Caco-2 (cell line): ENCODE data around the gene PRR12. TPM values are rescaled to one million over a fixed set of nuclear protein-coding genes. Genes with fewer than 3 reads are reported as not detected.

Source experiments
- BruUV-seq: library from RNA; stranded (reverse); fragments of 400-500 nt; replicated peaks from 2 replicates; lab custom pipeline; 2021; lab: Mats Ljungman, UMichigan
- CTCF ChIA-PET: fragments of 300-600 bp; sonication (Branson Sonifier 250); formaldehyde crosslinking; loops from one replicate; lab custom pipeline; 2022; ENCODE audit warnings: antibody characterized with exemption; lab: Charles Lee
- POLR2A ChIA-PET: fragments of 300-600 bp; sonication (Branson Sonifier 250); formaldehyde crosslinking; loops from one replicate; lab custom pipeline; 2022; ENCODE audit warnings: antibody characterized with exemption; lab: Charles Lee
- DNase-seq, 2 experiments: peaks; one replicate each; pipeline versions ENCODE4 v3.0.0 to v3.0.0-alpha.2; 2020 to 2022
- H3K27me3 ChIP-seq: replicated peaks from 2 replicates; pipeline ENCODE4 v1.6.0; 2011; ENCODE audit warnings: low read length; ENCODE audit not compliant: control insufficient read depth, insufficient read depth
- H3K36me3 ChIP-seq: 2 replicates; pipeline ENCODE4 v1.5.1; 2011; ENCODE audit warnings: low read length; ENCODE audit not compliant: control insufficient read depth, insufficient read depth
- H3K4me1 ChIP-seq: fragments of 250-450 bp; sonication (Bioruptor Pico); 2 replicates; pipeline ENCODE4 v1.5.1; 2020; ENCODE audit warnings: mild to moderate bottlenecking
- H3K4me3 ChIP-seq: 2 replicates; pipeline ENCODE4 v1.5.1; 2011; ENCODE audit warnings: low read depth, mild to moderate bottlenecking, control low read depth, low read length
- H3K9me3 ChIP-seq: fragments of 250-450 bp; sonication (Bioruptor Pico); 2 replicates; pipeline ENCODE4 v1.5.1; 2020; ENCODE audit warnings: mild to moderate bottlenecking, moderate library complexity
- H3K27ac Mint-ChIP-seq: one replicate; pipeline ENCODE4 v1.8.0; 2022; ENCODE audit warnings: mixed read lengths; ENCODE audit not compliant: unreplicated experiment
- H3K27me3 Mint-ChIP-seq: one replicate; pipeline ENCODE4 v1.8.0; 2022; ENCODE audit warnings: mixed read lengths; ENCODE audit not compliant: insufficient read depth, unreplicated experiment
- H3K36me3 Mint-ChIP-seq: one replicate; pipeline ENCODE4 v1.8.0; 2022; ENCODE audit warnings: mild to moderate bottlenecking, mixed read lengths; ENCODE audit not compliant: insufficient read depth, unreplicated experiment
- H3K4me1 Mint-ChIP-seq: one replicate; pipeline ENCODE4 v1.8.0; 2022; ENCODE audit warnings: low read depth, mixed read lengths; ENCODE audit not compliant: unreplicated experiment
- H3K4me3 Mint-ChIP-seq: one replicate; pipeline ENCODE4 v1.8.0; 2022; ENCODE audit warnings: mild to moderate bottlenecking, moderate library complexity, mixed read lengths; ENCODE audit not compliant: unreplicated experiment
- H3K9me3 Mint-ChIP-seq: one replicate; pipeline ENCODE4 v1.8.0; 2022; ENCODE audit warnings: mixed read lengths; ENCODE audit not compliant: unreplicated experiment
- CTCF ChIP-seq, 2 experiments: fragments of 200-600 bp in 1 of 2; IDR thresholded peaks; 1 replicate in 1 of 2; 2 replicates in 1 of 2; pipeline versions ENCODE4 v1.5.1 to v1.8.0; 2011 to 2022; ENCODE audit warnings: antibody characterized with exemption in 1 of 2, control low read depth in 1 of 2, inconsistent platforms in 1 of 2, low read depth in 1 of 2, low read length in 1 of 2, mild to moderate bottlenecking in 1 of 2, moderate library complexity in 1 of 2; ENCODE audit not compliant: insufficient read depth in 1 of 2, severe bottlenecking in 1 of 2, unreplicated experiment in 1 of 2
- intact Hi-C: fragments of 100-400 bp; cut with micrococcal nuclease; formaldehyde crosslinking; loops from one replicate; pipeline ENCODE4 v1.10.0; 2022; ENCODE audit not compliant: unreplicated experiment
- total RNA-seq: library from RNA; stranded (reverse); gene quantifications from 2 replicates; pipeline ENCODE4 v1.2.3, GENCODE V29; 2022

Gene PRR12
- total RNA-seq, 1 experiment from 2014 or later: 38.8 TPM

GRCh38 chr19:49605605-49606004 is 14.6 kb downstream of the PRR12 start:
- CTCF ChIA-PET: no interaction called here
- Mint-ChIP-seq H3K4me1 (no peaks in the 10 kb centered on the region), H3K9me3 (no peaks in the 10 kb centered on the region), H3K36me3 (peaks cover 85% of the 10 kb centered on the region), H3K4me3 (no peak overlapping the region), H3K27me3 (no peaks in the 10 kb centered on the region), H3K27ac (no peak overlapping the region)
- Histone ChIP-seq H3K4me3 (no peak overlapping the region), H3K9me3 (no peaks in the 10 kb centered on the region), H3K27me3 (no peaks in the 10 kb centered on the region), H3K36me3 (peaks cover 7% of the 10 kb centered on the region), H3K4me1 (no peaks in the 10 kb centered on the region)
- no peak for DNase-seq
- no TSS peak for BruUV-seq
- intact Hi-C loops: no loop called here
- TF ChIP-seq CTCF (IDR thresholded peaks at IDR 0.05; ENCODE audit: insufficient read depth in 1 of 2, low read depth in 1 of 2, low read length in 1 of 2, severe bottlenecking in 1 of 2, unreplicated experiment in 1 of 2): no peak
- POLR2A ChIA-PET: no interaction called here

GRCh38 chr19:49609499-49610092 is 18.6 kb downstream of the PRR12 start:
- ChIA-PET CTCF (no interaction called here), POLR2A (no interaction called here)
- no TSS peak for BruUV-seq
- Histone ChIP-seq H3K4me1 (no peaks in the 10 kb centered on the region), H3K36me3 (peaks cover 4% of the 10 kb centered on the region; the same call in 1 of the 2 replicates), H3K4me3 (no peak overlapping the region), H3K27me3 (no peaks in the 10 kb centered on the region), H3K9me3 (no peaks in the 10 kb centered on the region)
- Mint-ChIP-seq H3K4me1 (no peaks in the 10 kb centered on the region), H3K36me3 (peaks cover 77% of the 10 kb centered on the region), H3K4me3 (no peak overlapping the region), H3K9me3 (no peaks in the 10 kb centered on the region), H3K27me3 (no peaks in the 10 kb centered on the region), H3K27ac (no peak overlapping the region)
- TF ChIP-seq CTCF (IDR thresholded peaks at IDR 0.05; ENCODE audit: insufficient read depth in 1 of 2, low read depth in 1 of 2, low read length in 1 of 2, severe bottlenecking in 1 of 2, unreplicated experiment in 1 of 2): no peak
- no peak for DNase-seq
- intact Hi-C loops: no loop called here

GRCh38 chr19:49613374-49613773 is 22.4 kb downstream of the PRR12 start:
- no peak overlapping the region for H3K27ac Mint-ChIP-seq
- no peaks in the 10 kb centered on the region for H3K9me3 Mint-ChIP-seq
- intact Hi-C loops: loop anchor here (2.0 kb wide), 1 partner anchor 65 kb away; no protein-coding TSS in a partner anchor

More at GRCh38 chr19:49613374-49613773, 22.4 kb downstream of the PRR12 start:
- Mint-ChIP-seq H3K4me1 (no peaks in the 10 kb centered on the region), H3K27me3 (no peaks in the 10 kb centered on the region), H3K36me3 (peaks cover 85% of the 10 kb centered on the region), H3K4me3 (no peak overlapping the region)
- POLR2A ChIA-PET: no interaction called here
- peaks cover 10% of the 10 kb centered on the region for H3K36me3 ChIP-seq
- no peaks in the 10 kb centered on the region for H3K27me3 ChIP-seq
- BruUV-seq: no TSS peak
- no peaks in the 10 kb centered on the region for H3K9me3 ChIP-seq
- DNase-seq: no peak
- no peaks in the 10 kb centered on the region for H3K4me1 ChIP-seq
- TF ChIP-seq CTCF (IDR thresholded peaks at IDR 0.05; ENCODE audit: insufficient read depth in 1 of 2, low read depth in 1 of 2, low read length in 1 of 2, severe bottlenecking in 1 of 2, unreplicated experiment in 1 of 2): no peak
- CTCF ChIA-PET: no interaction called here
- H3K4me3 ChIP-seq: no peak overlapping the region
